CD4-positive, alpha-beta T cell treated with Interleukin-21 for 1 hour (primary cell): Measurements from ENCODE around the gene RAB7B.
A peak's percentile ranks its signal among the peaks of the same experiment; 100 is the strongest.

Experiments used
- DNase-seq: peaks from one replicate; pipeline ENCODE4 v3.0.0-alpha.2; 2020

RAB7B gene

DNA sequence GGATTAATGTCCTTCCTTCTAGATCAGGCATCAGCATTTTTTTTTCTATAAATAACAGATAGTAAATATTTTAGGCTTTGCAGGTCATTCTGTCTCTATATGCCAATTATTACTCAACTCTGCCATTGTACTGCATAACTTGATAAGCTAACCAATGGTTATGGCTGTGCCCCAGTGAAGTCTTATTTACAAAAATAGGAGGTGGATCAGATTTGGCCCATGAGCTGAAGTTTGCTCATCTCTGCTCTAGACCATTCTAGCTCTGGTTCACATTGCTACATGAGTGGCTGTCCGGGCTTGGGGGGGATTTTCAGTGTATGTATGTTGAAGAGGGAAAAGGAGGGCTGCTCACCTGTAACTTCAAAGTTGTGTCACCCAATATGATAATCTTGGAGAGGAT, 10.1 kb downstream of the RAB7B start:
- no peak for DNase-seq

DNA sequence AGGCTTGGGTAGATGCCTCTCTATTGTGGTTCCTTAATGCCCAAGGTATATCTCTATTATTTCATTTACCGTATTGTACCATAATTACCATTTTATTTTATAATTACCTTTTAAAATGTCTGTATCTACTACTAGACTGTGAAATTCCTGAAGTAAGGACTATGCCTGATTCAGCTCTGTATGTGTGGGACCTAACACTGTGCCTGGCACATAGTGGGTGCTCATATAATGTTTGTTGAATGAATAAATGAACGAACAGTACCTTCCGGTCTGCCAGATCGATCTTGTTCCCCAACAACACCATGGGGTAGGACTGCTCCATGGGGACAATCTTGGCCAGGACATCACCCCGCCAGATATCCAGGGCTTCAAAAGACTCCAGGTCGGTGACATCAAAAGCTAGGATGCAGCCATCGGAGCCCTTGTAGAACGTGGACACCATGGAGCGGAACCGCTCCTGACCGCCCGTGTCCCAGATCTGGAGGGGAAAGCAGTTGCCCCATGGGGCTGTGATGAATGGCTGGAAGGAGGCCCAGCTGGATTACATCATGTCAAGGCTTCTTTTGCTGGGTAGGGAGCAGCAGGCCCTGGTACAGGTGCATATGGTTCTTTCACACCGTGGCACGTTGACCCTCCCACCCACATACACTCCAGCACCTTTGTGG, 10.8 kb downstream of the RAB7B start:
- no peak for DNase-seq

DNA sequence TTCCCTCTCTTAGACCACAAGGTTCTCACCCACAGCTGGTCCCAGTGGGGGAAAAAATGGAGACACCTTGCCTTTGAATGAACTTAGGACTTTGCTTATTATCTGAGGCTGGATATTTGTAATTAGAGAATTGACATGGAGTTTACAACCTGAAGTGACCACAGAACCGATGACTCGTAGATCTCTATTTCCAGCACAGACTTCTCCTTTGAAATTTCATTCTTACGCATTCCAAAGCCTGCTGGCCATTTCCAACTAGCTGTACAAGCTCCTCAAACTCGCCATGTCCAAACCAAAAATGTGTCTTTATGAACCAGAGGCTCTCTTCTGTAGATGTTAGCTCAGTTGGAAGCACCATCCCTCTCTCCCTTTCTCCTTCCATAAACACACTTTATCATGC, 12.0 kb downstream of the RAB7B start:
- DNase-seq: no peak

DNA sequence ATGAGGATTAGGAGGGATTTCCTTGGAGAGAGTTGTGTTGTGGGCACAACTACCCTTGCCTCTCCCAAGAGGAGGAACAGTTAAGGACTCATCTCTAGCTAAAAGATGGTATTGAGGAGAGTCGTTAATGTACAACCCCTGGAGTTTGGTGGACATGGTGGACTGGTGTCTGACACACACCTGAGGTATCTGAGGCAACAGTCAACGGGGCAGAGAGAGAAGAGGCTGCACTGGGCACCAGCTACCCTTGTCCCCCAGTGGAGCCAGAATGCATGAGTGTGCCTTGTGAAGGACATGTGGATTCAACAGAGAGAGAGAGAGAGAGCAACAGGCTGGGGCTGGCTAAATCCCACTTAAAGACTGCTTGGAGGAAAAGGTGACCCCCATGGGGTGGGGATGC, 13.0 kb downstream of the RAB7B start:
- no peak for DNase-seq

DNA sequence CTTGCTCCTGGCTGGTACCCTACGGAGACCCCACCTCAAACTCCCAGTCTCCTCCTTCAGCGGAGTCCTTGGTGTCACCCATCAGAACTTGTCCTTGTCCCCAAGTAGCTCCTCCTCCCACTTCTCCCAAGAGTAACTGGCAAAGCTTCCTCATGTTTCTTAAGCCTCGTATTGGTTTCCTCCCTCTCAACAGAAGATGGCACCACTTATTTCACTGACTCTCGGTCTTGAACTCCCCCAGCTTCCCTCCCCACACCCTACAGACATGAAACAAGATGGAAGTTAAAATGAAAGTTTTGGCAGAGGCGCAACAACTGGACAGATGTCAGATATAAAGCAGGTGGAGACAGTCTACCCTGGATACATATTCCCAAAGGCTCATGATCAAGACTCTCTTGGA, 13.4 kb downstream of the RAB7B start:
- no peak for DNase-seq

DNA sequence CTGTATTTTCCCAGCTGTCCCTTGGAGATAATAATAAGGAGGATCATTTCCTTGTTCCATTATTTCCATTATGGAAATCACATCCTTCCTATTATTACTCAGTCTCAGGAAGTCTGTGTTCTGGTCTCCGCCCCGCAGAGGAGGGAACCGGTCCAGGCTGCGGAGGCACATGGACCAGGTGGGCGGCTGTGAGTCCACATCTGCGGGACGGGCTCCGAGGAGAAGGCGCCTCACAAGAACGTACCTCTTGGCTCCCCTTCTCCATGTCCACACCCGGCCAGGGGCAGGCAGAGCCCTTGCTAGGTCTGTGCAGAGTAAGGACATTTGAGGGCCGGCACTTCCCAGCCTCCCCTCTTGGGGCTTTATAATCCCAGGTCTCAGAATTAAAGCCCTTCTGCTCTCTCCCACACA, 14.6 kb downstream of the RAB7B start:
- DNase-seq: no peak

DNA sequence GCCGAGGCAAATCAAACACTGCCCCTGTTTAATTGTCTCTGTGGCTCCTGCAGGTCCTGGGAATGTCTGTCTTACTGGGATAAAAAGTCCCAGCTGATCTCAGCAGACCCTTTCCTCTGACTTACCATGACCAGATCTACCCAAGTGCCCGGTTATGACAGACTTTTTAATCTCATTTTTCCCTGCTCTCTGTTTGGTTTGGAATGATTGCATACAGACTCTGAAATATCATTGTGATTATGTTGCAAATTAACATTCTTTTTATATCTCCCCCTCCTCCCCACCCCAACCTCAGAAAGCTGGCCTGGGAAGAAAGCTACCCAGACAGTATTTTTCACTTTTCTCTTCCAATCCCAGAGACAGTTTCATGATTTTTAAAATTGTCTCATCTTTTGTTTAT, 16.3 kb downstream of the RAB7B start:
- DNase-seq: no peak

DNA sequence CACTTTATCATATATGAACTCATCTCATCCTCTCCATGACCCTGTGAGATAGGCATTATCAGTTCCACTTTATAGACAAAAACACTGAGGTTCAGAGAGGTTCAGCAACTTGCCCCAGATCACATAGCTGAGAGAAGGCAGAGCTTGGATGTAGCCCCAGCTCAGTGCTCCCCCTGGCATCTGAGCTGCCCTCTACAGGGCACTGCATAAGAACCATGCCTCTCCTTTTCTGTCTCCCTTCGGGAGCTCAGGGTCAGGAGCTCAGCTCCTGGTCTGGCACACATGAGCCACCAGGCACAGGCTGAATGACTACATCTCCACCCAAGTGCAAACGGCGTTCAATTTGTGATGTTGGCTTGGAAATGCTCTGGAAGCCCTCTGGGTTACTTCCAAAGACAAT, 16.9 kb downstream of the RAB7B start:
- DNase-seq: no peak

DNA sequence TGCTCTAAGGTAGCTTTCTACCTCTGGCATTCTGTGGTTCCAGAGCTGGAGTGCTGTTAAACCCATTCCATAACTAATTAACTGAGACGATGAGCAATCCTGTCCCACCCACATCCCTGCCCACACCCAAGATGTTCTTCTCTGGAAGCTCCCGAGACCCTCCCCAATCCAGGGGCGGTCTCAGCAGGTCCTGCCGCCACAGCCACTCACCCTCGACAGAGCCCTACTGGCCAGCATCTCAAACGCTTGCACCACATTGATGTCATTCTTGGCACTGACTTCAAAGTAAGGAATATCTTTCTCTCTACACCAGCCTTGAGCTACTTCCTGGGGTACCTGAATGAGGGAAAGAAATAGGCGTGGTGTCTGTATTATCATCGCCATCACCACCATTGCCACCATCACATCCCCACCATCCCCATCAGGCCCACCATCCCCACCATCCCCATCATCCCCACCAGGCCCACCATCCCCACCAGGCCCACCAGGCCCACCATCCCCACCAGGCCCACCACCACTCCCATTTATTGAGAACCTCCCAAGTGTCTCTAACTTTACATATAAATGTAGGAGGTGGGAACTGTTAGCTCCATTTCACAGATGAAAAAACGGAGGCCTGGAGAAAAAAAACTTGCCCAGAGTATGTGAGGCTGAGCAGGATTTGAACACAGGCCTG, 17.7 kb downstream of the RAB7B start:
- no peak for DNase-seq

DNA sequence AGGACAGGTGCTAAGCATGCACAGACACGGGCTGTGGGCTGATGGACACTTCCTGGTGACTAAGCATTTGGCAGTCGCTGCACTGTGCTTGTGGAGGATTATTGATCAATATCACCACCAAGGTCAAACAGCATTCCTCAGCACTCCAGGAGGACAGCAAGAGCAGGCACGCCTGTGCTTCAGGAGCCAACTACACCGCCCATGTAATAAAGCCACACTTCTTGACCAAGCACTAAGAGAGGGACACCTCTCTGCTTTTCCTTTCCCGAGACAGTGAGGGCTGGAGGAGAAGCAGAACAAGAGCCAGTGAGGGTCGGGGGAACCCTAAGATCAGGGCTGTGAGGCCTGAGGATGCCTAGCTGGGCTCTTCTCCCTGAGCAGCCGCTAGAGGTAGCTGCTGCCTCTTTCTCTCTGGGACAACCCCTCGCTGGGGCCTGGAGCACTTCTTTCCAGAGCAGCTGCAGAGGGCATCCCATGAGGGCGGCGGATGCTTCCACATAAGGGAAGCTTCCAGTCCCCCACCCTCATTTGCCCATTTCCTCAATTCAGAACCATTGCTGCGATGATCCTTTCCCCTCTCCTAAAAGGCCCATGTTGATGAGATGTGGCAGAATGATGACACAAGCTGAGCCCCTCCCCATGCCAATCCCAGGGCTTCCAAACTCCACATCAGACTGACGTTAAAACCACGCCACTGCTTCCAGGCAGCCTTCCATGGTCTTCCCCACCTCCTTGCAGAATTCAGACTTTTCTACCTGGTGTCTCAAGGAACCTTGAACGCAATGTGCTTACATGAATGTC, 19.1 kb downstream of the RAB7B start:
- DNase-seq: no peak

DNA sequence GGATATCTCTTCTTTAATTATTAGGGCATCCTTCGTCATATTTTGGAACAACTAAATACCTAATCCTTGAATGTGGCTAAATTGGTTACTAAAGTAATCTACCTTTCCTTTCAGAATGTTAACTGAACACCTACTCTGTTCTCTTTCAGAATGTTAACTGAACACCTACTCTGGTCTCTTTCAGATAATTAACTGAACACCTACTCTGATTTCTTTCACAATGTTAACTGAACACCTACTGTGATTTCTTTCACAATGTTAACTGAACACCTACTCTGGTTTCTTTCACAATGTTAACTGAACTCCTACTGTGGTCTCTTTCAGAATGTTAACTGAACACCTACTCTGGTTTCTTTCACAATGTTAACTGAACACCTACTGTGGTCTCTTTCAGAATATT, 21.9 kb downstream of the RAB7B start:
- DNase-seq: no peak

DNA sequence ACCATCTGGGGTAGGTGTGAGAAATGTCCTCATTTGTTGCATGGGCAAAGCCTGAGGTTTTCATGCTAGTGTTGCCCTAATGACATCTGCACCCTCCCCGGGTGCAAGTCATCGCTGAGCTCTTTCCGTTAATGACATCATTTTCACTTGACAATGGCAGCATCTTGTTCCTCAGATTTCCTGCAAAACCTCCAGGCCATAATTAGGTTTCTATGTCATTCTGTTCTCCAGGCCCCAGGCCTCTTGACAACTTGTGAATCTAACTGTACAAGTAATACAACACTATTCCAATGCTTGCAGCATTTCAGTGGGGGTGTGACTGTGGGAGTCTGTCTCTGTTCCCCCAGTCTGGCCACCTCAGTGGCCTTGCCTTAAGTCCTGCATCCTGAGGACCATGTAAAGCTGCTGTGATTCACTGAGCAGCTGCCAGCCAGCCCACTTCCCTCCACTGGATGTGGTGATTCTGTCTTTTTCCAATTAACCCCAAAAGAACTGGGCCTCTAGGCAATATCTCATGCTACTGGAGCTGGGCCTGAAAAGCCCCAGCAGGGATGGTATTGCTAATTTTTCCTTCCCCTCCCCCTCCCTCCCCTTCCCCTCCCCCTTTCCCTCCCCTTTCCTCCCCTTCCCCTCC, 22.8 kb downstream of the RAB7B start:
- no peak for DNase-seq

DNA sequence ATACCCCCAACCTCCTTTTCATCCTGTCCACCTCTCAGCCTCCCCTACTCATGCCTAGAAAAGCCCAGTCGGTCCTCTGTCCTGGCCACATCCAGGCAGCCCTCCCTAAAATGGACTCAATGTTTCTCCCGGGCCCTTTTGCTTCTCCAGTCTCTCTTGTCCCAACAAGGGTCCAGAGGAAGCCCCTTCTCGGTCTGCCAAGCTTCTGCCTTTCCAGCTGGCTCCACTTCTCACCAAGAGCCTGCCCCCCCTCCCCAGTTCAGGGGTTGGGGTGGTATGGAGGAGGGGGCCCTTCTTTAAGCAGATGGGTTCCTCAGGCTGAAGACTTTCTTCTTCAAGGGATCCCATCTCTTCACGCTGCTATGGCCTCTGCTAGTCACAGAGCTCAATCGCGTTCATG, 23.9 kb downstream of the RAB7B start:
- DNase-seq: no peak

DNA sequence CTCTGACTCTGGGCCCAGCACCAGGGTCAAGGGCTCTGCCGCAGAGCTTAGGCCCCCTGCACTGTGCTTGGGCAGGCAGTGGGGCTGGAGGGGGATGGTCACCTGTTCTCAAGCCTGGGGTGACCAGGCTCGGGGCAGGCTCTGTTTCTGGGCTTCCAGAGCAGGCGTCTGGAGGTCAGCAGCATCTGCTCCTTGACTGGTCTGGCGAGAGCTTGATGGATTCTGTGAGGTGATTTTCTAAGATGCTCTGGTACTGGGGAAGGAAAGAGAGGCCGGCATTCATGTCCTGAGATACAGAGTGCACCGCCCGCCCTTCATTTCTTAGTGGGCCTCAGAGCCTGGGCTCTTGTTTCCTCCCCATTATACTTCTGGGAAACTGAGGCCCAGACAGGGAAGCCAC, 24.5 kb downstream of the RAB7B start:
- DNase-seq: no peak

DNA sequence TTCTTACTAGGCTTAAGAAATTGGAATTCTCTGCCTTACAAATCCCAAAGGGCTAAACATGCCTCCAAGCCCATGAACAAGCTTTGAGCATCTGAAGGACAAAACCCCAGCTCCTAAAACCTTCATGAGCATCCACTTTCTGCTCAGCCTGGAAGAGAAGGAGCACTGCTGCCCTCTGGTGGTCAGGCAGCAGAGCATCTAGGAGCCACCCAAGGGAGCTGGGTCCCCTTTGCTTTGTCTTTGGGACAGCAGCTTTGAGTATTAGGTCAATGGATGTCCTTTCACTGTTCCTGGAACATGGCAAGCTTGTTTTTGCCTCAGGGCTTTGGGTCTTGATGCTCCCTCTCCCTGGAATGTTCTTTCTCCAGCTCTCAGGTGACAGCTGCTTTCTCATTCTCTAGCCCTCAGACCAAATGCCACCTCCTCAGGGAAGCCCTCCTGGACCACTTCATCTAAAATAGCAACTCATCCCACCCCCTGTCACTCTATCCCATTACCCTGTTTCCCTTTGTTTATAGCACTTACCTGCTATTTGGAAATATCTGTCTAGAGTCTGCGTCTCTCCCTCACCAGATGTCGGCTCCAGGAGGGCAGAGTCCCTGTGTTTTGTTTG, 25.7 kb downstream of the RAB7B start:
- DNase-seq: peak; percentile 72

DNA sequence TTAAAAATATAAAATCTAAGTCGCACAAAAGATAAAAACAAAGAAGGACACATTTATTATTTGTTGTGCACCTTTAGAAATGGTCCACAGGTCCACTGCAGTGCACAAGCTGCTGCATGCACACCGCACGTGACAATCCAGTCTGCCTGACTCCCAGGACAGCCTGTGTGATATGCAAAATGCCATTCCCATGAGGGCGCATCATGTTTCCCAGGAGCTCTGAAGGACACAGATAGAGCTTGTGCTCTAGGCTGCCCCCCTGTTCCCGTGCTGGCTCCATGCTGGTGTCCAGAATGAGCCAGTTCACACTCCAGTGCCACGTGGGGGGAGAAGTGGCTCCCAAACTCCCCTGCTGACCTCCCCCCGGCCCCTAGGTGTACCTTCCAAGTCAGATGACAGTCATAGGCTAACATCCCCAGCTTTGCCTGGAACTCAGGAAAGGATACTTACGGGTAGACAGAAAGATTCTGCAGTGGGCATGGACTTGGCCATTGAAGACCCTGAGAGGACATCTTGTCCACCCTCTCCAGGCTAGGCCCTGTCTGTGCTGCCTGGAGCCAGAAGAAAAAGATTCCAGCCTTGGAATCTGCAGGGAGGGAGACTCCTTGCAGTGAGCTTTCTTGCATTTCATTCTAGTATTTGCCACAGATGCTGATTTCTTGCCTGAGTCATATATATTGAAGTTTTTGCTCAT, 26.3 kb downstream of the RAB7B start:
- DNase-seq: no peak

DNA sequence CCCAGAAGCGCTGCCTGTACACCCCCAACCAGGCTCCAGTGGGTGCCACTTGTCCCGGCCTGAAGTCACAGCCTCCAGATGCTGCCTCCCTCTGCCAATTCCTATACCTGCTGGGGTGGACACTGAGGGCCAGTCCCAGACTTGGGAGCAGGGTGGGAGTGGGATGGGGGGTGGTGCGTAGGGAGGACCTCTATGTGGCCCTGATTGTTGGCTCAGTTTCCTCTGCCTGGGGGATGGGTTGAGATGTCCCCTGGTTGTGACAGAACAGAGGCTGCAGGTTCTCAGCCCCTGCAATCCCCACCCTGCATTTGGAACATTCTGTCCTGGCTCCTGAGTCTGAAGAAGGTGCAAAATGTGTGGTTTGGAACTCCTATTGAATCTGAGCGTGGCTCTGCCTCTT, 27.2 kb downstream of the RAB7B start:
- DNase-seq: no peak

DNA sequence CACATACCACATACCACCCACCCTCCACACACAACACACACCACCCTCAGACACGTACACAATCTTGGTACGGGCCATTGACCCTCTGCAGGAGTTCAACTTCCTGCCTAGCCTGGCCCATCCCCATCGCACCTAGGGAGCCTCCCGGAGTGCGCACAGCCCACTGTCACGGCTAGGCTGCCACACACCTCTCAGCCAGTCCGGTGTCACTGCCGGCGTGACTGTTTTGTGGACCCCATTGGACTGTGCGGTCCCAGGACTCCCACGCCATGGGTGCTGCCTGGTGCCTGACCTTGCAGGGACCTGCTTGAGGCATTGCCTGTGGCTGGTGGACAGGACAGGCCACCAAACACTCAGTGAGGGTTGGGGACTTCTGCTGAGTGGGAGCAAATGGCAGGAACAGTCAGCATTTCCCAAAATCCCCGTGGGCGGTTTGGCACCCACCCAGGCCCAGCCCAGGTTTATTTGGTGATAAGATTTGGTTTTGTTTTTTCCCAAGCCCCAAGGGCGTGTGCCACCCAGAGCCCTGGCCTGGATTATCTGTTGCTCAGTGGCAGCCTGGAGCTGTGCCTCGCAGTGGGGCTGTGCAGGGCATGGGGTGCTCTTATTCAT, 27.7 kb downstream of the RAB7B start:
- DNase-seq: no peak

DNA sequence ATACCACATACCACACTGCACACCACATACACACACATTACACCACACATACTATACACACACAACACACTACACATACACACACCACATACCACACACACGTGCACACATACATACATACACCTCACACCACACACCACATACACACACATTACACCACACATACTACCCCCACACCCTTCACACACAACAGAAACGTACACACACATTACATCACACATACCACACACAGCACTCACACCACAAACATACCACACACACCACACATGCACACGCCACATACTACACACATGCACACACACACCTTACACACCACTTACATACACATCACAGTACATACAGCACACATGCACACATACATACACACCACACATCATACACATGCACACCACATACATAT, 28.5 kb downstream of the RAB7B start:
- DNase-seq: no peak

DNA sequence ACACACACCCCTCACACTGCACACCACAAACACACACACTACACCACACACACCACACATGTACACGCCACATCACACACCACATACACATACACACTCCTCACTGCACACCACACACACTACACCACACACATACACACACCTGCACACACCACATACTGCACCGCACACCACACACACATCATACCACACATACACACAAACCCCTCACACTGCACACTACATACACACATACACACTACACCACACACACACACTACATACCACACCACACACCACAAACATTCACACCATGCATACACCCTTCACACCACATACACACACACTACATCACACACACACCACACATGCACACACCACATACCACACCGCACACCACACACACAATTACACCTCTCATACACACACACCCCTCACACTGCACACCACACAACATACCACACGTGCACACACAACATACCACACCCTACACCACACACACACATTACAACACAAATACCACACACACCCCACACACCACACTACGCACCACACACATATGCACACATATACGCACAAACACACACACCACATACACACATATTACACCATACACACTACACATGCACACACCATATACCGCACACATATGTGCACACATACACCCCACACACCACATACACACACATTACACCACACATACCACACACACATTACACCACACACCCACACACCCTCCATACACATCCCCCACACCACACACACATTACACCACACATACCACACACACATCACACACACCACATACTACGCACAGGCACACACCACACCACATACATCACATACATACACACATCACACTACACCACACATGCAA, 29.6 kb downstream of the RAB7B start:
- DNase-seq: no peak

DNA sequence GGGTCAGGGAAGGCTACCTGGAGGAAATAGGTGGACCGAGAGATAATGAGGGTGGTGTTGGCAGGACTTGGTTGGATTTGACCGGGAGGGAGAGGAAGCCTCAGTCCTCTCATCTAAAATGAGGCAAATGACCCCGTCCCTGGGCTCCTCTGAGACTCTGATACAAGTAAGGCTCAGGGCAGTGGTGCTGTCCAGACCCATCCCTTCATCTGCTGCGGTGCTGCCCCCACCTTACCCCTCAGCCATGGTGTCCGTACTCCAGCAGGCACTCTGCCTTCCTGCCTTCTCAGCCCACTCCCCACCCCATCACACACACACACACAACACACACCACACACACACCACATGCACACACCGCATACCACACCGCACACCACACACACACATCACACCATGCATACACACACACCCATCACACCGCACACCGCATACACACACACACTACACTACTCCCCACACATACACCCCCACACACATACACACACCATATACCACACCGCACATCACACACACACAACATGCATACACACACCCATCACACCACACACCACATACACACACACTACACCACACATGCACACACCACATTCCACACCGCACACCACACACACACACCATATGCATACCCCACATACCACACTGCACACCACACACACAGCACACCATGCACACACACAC, 30.6 kb downstream of the RAB7B start:
- no peak for DNase-seq
